Non-pigmented ciliary epithelial cell (primary cell): Measurements from ENCODE around the gene USF2.
"Not testable (repeated sequence)": the region's sequence is repeated elsewhere in the genome, so short reads cannot be mapped to it uniquely, and the experiment has no call there.

Experiments used
- DNase-seq: peaks from one replicate; pipeline ENCODE4 v3.0.0-alpha.2; 2010; ENCODE audit warnings: low read depth

The USF2 gene

GRCh38 chr19:35284153-35285094 is 15.7 kb downstream of the USF2 start:
- DNase-seq, result no peak

- DNase-seq, result no peak
These were observed 16.3 kb downstream of the USF2 start for GRCh38 chr19:35285095-35285449.

GRCh38 chr19:35285465-35285864 is 16.7 kb downstream of the USF2 start:
- DNase-seq, result not testable (repeated sequence)

- not testable (repeated sequence) for DNase-seq
These were observed 17.3 kb downstream of the USF2 start for GRCh38 chr19:35286101-35286500.

- DNase-seq, result no peak
These were observed 19.0 kb downstream of the USF2 start for GRCh38 chr19:35287713-35288112.

GRCh38 chr19:35288331-35288730 is 19.6 kb downstream of the USF2 start:
- no peak for DNase-seq

- no peak for DNase-seq
These were observed 20.1 kb downstream of the USF2 start for GRCh38 chr19:35288906-35289305.

- no peak for DNase-seq
These were observed 21.8 kb downstream of the USF2 start for GRCh38 chr19:35290381-35291127.

GRCh38 chr19:35291259-35291658 is 22.5 kb downstream of the USF2 start:
- DNase-seq, result no peak

GRCh38 chr19:35291916-35292315 is 23.2 kb downstream of the USF2 start, which contains the start of gene MAG:
MAG (plus strand) TSS chr19:35292161; CDS start chr19:35295409, 3,248 bp downstream.
- no peak for DNase-seq

GRCh38 chr19:35292421-35293362 is 23.9 kb downstream of the USF2 start:
- DNase-seq, result no peak

GRCh38 chr19:35293363-35293739 is 24.6 kb downstream of the USF2 start:
- DNase-seq, result no peak

- no peak for DNase-seq
These were observed 25.0 kb downstream of the USF2 start for GRCh38 chr19:35293808-35294207.

GRCh38 chr19:35294328-35294727 is 25.6 kb downstream of the USF2 start:
- DNase-seq, result no peak

- DNase-seq, result no peak
These were observed 26.4 kb downstream of the USF2 start for GRCh38 chr19:35294859-35295791.

GRCh38 chr19:35295792-35296462 is 27.2 kb downstream of the USF2 start:
- DNase-seq, result no peak

- no peak for DNase-seq
These were observed 28.1 kb downstream of the USF2 start for GRCh38 chr19:35296644-35297514.

- no peak for DNase-seq
These were observed 28.7 kb downstream of the USF2 start for GRCh38 chr19:35297515-35297848.

- DNase-seq, result no peak
These were observed 29.2 kb downstream of the USF2 start for GRCh38 chr19:35297922-35298321.
